ENCODE results near the gene WWOX.

Gene WWOX

GRCh38 chr16:78198288-78198687, 98.8 kb downstream of the WWOX start:
- H3K4me3 ChIP-seq (ENCODE audit: low read depth, low read length) = no peak overlapping the region
- DNase-seq (ENCODE audit: low read depth) = no peak
- no peak for TF ChIP-seq CTCF (IDR thresholded peaks at IDR 0.05; ENCODE audit: insufficient read depth, low read depth, low read length, missing control alignments)

DNA sequence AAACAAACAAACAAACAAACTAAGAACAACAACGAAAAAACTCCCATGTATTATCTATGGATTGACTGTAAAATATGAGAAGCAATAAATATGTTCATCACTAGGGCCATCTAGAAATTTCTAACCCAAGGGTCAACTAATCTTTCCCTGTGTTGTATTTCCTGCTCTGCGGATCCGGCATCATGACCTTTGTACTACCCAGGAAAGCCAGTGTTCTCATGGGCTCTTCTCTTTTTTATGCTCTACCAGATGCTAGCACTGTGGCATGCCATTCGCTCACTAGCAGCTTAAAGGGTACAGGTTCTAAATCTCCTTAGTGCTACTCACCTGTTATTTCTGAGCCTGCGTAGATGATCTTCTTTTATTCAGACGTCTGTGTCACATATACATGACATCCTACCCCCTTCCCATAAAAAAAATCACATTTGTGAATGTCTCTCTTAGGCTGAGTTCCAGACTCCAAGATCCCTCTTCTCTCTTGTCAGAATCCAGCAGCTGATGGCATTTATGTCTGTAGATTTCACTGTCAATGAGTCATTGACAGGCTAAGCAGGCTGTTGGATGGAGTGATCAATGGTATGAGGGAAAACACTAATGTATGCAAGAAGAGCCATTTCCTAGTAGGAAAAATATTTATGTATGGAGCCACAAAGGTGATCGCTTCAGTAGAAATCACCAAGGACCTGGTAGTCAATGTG, 100.0 kb downstream of the WWOX start:
- H3K4me3 ChIP-seq (ENCODE audit: low read depth, low read length) = no peak overlapping the region
- no peak for TF ChIP-seq CTCF (IDR thresholded peaks at IDR 0.05; ENCODE audit: insufficient read depth, low read depth, low read length, missing control alignments)
- DNase-seq (ENCODE audit: low read depth) = no peak

DNA sequence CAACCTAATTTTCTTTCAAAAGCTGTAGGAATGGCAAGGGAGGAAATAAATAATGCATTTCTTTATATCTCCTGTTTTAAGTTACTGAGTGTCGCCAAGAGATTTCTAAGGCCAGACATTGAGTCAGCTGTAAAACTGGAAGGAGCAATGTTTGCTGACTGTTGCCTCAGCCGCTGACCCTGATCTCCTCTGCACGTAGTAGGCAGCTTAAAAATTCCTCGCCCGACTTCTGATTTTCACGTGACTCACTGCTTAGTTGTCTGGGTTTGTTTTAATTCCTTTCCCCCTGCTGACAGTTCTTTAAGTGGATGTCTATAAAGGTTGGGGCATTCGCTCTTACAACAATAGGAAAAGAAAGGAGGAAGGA, 100.6 kb downstream of the WWOX start:
- DNase-seq (ENCODE audit: low read depth) = no peak
- TF ChIP-seq CTCF (IDR thresholded peaks at IDR 0.05; ENCODE audit: insufficient read depth, low read depth, low read length, missing control alignments) = no peak

GRCh38 chr16:78200623-78201096, 101.2 kb downstream of the WWOX start:
- TF ChIP-seq CTCF (IDR thresholded peaks at IDR 0.05; ENCODE audit: insufficient read depth, low read depth, low read length, missing control alignments) = no peak
- DNase-seq (ENCODE audit: low read depth) = no peak
- H3K4me3 ChIP-seq (ENCODE audit: low read depth, low read length) = no peak overlapping the region

More for the DNA sequence above, 100.6 kb downstream of the WWOX start:
- H3K4me3 ChIP-seq (ENCODE audit: low read depth, low read length) = no peak overlapping the region

DNA sequence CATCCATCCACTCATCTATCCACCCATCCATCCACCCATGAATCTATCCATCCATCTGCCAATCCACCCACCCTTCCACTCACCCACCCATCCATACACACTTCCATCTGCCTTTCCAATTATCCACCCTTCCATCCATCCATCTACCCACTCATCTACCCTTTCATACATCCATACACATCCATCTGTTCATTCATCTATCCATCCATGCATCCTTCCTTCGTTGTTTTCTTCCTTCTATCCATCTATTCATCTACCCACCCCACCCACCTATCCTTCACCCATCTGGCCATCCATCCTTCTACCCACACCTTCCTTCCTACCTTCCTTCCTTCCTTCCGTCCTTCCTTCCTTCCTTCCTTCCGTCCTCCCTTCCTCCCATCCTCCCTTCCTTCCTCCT, 106.1 kb downstream of the WWOX start:
- TF ChIP-seq CTCF (IDR thresholded peaks at IDR 0.05; ENCODE audit: insufficient read depth, low read depth, low read length, missing control alignments) = no peak
- no peak for DNase-seq (ENCODE audit: low read depth)
- no peak overlapping the region for H3K4me3 ChIP-seq (ENCODE audit: low read depth, low read length)

DNA sequence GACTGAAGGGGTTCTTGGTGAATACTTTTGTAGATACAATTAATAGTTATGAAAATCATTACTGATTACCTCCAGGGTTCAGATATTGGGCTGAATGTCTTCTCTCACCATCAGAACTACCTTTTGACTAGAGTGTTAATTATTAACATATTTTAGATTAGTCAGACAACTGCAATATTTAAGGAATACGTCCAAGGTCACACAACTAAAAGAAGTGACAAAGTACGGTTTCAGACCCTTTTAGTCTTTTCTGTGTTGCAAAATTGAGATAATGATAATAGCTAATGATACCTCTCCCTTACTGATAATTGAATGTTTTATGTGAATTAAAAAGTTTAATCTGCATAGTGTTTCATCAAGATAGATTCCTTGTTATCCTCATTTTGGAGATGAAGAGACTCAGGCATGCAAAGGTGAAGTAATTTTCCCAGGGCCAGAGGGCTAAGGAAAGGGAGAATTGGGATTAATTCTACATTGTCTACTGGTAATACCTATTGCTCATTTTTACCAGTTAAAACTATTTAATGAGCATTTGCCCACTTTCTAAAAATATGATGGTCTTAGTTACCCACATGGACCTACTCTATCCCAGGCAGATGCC, 107.3 kb downstream of the WWOX start:
- TF ChIP-seq CTCF (IDR thresholded peaks at IDR 0.05; ENCODE audit: insufficient read depth, low read depth, low read length, missing control alignments) = no peak
- H3K4me3 ChIP-seq (ENCODE audit: low read depth, low read length) = no peak overlapping the region
- DNase-seq (ENCODE audit: low read depth) = no peak
